NCI-H1694 treated with DMSO at 0.1 percent for 48 hours (cell line): ENCODE data around the gene IFNGR1.
"Not testable (repeated sequence)": the region's sequence is repeated elsewhere in the genome, so short reads cannot be mapped to it uniquely, and the experiment has no call there.

ENCODE experiments used
- DNase-seq: peaks from one replicate; lab custom pipeline; 2025; lab: John Stamatoyannopoulos, UW

Gene IFNGR1

GRCh38 chr6:137236581-137237355 lies 17.6 kb upstream of the IFNGR1 start:
- DNase-seq = no peak

GRCh38 chr6:137235686-137236085 lies 16.5 kb upstream of the IFNGR1 start:
- no peak for DNase-seq

- DNase-seq = no peak
These were observed 15.0 kb upstream of the IFNGR1 start for GRCh38 chr6:137233911-137234863.

GRCh38 chr6:137231895-137232294 lies 12.7 kb upstream of the IFNGR1 start:
- no peak for DNase-seq

GRCh38 chr6:137230956-137231555 lies 11.9 kb upstream of the IFNGR1 start:
- DNase-seq = no peak

GRCh38 chr6:137230547-137230946 lies 11.4 kb upstream of the IFNGR1 start:
- DNase-seq = no peak

- no peak for DNase-seq
These were observed 10.0 kb upstream of the IFNGR1 start for GRCh38 chr6:137229075-137229759.

- no peak for DNase-seq
These were observed 8.7 kb upstream of the IFNGR1 start for GRCh38 chr6:137227871-137228302.

GRCh38 chr6:137226697-137227096 lies 7.5 kb upstream of the IFNGR1 start:
- DNase-seq = no peak

- DNase-seq = no peak
These were observed 5.6 kb upstream of the IFNGR1 start for GRCh38 chr6:137224799-137225198.

GRCh38 chr6:137223370-137224131 lies 4.4 kb upstream of the IFNGR1 start:
- DNase-seq = no peak

GRCh38 chr6:137222381-137222780 lies 3.2 kb upstream of the IFNGR1 start:
- no peak for DNase-seq

- DNase-seq = no peak
These were observed 573 bp upstream of the IFNGR1 start for GRCh38 chr6:137219664-137220252.

- DNase-seq = no peak
These were observed 690 bp downstream of the IFNGR1 start for GRCh38 chr6:137218473-137218916.

GRCh38 chr6:137217801-137218472 lies 1.2 kb downstream of the IFNGR1 start:
- no peak for DNase-seq

GRCh38 chr6:137216875-137217553 lies 2.2 kb downstream of the IFNGR1 start:
- DNase-seq = no peak

GRCh38 chr6:137216106-137216505 lies 3.1 kb downstream of the IFNGR1 start:
- no peak for DNase-seq

- DNase-seq = not testable (repeated sequence)
These were observed 3.6 kb downstream of the IFNGR1 start for GRCh38 chr6:137215630-137216029.

- no peak for DNase-seq
These were observed 4.3 kb downstream of the IFNGR1 start for GRCh38 chr6:137214931-137215330.

- DNase-seq = no peak
These were observed 5.4 kb downstream of the IFNGR1 start for GRCh38 chr6:137213813-137214212.
